GM12875 (cell line): Measurements from ENCODE around the gene HDHD5.

Experiments used
- H3K4me3 ChIP-seq: one replicate; pipeline ENCODE4 v1.5.1; 2011; ENCODE audit warnings: low read depth, low read length, control low read depth
- CTCF ChIP-seq: IDR thresholded peaks from 2 replicates; pipeline ENCODE4 v1.5.1; 2011; ENCODE audit warnings: low read depth, mild to moderate bottlenecking, control low read depth, inconsistent platforms, low read length, moderate library complexity, borderline replicate concordance; ENCODE audit not compliant: insufficient read depth

The HDHD5 gene

GRCh38 chr22:17132112-17132511 is 27.0 kb downstream of the HDHD5 start:
- TF ChIP-seq CTCF, result no peak
- no peak overlapping the region for H3K4me3 ChIP-seq

DNA sequence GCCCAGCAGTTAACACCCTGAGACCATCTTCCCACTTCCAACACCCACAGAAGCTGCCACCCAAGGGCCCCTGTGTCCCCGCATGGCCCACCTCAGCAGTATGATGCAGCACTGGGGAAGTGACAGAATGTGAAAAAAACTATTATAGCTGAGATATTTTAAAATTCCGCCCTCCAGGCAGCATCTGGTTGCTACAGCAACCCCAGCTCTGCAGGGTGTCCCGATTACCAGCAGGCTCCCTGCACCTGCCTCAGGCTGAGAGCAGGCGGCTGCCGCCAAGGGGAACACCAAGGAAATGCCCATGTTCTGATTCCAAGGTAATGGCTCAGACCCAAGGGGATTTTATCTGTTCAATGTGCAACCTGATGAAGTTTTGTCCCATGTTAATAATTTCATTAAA is 27.4 kb downstream of the HDHD5 start:
- TF ChIP-seq CTCF, result no peak
- H3K4me3 ChIP-seq, result no peak overlapping the region

DNA sequence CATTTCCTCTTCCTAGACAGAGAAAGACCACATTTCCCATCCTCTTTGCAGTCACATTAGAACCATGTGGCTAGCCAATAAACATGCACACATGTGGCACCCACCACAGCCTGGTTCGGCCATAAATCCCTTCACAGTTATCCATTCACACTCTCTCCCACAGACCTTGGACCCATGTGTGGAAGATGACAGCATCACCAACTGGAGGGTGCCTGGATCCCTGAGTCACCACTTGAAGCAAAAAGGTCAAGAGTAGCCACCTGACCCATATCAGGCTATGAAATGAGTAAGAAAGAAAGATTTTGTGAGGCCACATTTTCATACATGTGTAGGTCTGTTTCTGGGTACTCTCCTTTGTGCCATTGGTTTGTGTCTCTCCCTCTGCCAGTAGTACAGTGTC is 28.9 kb downstream of the HDHD5 start:
- no peak overlapping the region for H3K4me3 ChIP-seq
- TF ChIP-seq CTCF, result no peak

- no peak for TF ChIP-seq CTCF
- peak within 1 kb of the TSS; percentile 10 for H3K4me3 ChIP-seq
Observed at GRCh38 chr22:17121233-17122195, 37.6 kb downstream of the HDHD5 start, which contains the start of gene TMEM121B. Gene TMEM121B, minus strand, starts transcription at chr22:17121360. Its CDS starts 233 bp downstream, at chr22:17121127.

- H3K4me3 ChIP-seq, result peak overlapping the region; percentile 10
- no peak for TF ChIP-seq CTCF
Observed at GRCh38 chr22:17120711-17121232, 38.3 kb downstream of the HDHD5 start.

GRCh38 chr22:17120281-17120680 is 38.8 kb downstream of the HDHD5 start:
- TF ChIP-seq CTCF, result no peak
- no peak overlapping the region for H3K4me3 ChIP-seq
